IMR-90 (cell line): ENCODE data around the gene ZNF436. TPM values are rescaled to one million over a fixed set of nuclear protein-coding genes. Genes with fewer than 3 reads are reported as not detected.
A peak's percentile ranks its signal among the peaks of the same experiment; 100 is the strongest.

Source experiments
- ATAC-seq: fragments of 200-7000 bp; cut with Tn5 transposase; 2 replicates; pipeline ENCODE4 v1.9.1; 2020; ENCODE audit warnings: low read depth, mild to moderate bottlenecking, moderate library complexity
- BruUV-seq: library from RNA; stranded (reverse); fragments of 400-500 nt; replicated peaks from 2 replicates; lab custom pipeline; 2021; lab: Mats Ljungman, UMichigan
- CTCF ChIA-PET: fragments of 300-600 bp; formaldehyde crosslinking; extraction: SDS; loops from one replicate; lab custom pipeline; 2021; ENCODE audit warnings: antibody characterized with exemption; lab: Yijun Ruan, JAX
- POLR2A ChIA-PET: fragments of 300-600 bp; sonication (Branson Sonifier 250); formaldehyde crosslinking; loops from one replicate; lab custom pipeline; 2022; ENCODE audit warnings: antibody characterized with exemption; ENCODE audit not compliant: unreplicated experiment; lab: Charles Lee
- DNase-seq: peaks from one replicate; pipeline ENCODE4 v3.0.0; 2013
- H2AFZ ChIP-seq: replicated peaks from 2 replicates; pipeline ENCODE3; 2013; ENCODE audit warnings: low read length, mild to moderate bottlenecking; ENCODE audit not compliant: poor library complexity
- H2AK5ac ChIP-seq: 2 replicates; pipeline ENCODE4 v1.6.1; 2013; ENCODE audit warnings: low read depth, low read length, inconsistent platforms
- H2AK9ac ChIP-seq: replicated peaks from 2 replicates; pipeline ENCODE3; 2013; ENCODE audit warnings: mild to moderate bottlenecking, low read depth, low read length, moderate library complexity; ENCODE audit not compliant: poor library complexity
- H2BK120ac ChIP-seq: 2 replicates; pipeline ENCODE4 v1.6.1; 2013; ENCODE audit warnings: low read depth, low read length, inconsistent platforms
- H2BK15ac ChIP-seq: 3 replicates; pipeline ENCODE4 v1.6.1; 2013; ENCODE audit warnings: low read depth, low read length, inconsistent platforms
- H2BK20ac ChIP-seq: 2 replicates; pipeline ENCODE4 v1.6.1; 2013; ENCODE audit warnings: low read depth, mild to moderate bottlenecking, inconsistent platforms, low read length, moderate library complexity
- H2BK5ac ChIP-seq: 2 replicates; pipeline ENCODE4 v1.6.1; 2013; ENCODE audit warnings: mild to moderate bottlenecking, low read depth, low read length, inconsistent platforms; ENCODE audit not compliant: poor library complexity, severe bottlenecking
- H3K14ac ChIP-seq: replicated peaks from 2 replicates; pipeline ENCODE4 v1.6.1; 2013; ENCODE audit warnings: low read depth, low read length, inconsistent platforms
- H3K18ac ChIP-seq: 2 replicates; pipeline ENCODE4 v1.6.1; 2013; ENCODE audit warnings: low read depth, low read length, control low read depth
- H3K23ac ChIP-seq: 2 replicates; pipeline ENCODE4 v1.6.1; 2013; ENCODE audit warnings: low read depth, low read length, inconsistent platforms
- H3K27ac ChIP-seq: 2 replicates; pipeline ENCODE4 v1.5.1; 2013; ENCODE audit warnings: mild to moderate bottlenecking, control low read depth, low read length; ENCODE audit not compliant: insufficient read depth
- H3K27me3 ChIP-seq: 2 replicates; pipeline ENCODE4 v1.6.1; 2013; ENCODE audit warnings: low read length; ENCODE audit not compliant: control insufficient read depth, insufficient read depth
- H3K36me3 ChIP-seq: 2 replicates; pipeline ENCODE4 v1.6.1; 2013; ENCODE audit warnings: low read length, mixed read lengths; ENCODE audit not compliant: control insufficient read depth, insufficient read depth
- H3K4ac ChIP-seq: 2 replicates; pipeline ENCODE4 v1.6.1; 2013; ENCODE audit warnings: low read depth, low read length, inconsistent platforms
- H3K4me1 ChIP-seq: 2 replicates; pipeline ENCODE4 v1.6.1; 2013; ENCODE audit warnings: low read length, mixed read lengths; ENCODE audit not compliant: control insufficient read depth, insufficient read depth
- H3K4me2 ChIP-seq: 2 replicates; pipeline ENCODE4 v1.6.1; 2013; ENCODE audit warnings: low read depth, mild to moderate bottlenecking, control low read depth, low read length, moderate library complexity
- H3K4me3 ChIP-seq: 2 replicates; pipeline ENCODE4 v1.5.1; 2013; ENCODE audit warnings: low read depth, mild to moderate bottlenecking, control low read depth, low read length, moderate library complexity; ENCODE audit not compliant: insufficient read depth
- H3K56ac ChIP-seq: 2 replicates; pipeline ENCODE4 v1.6.1; 2013; ENCODE audit warnings: low read length, inconsistent platforms; ENCODE audit not compliant: insufficient read depth; ENCODE audit errors: extremely low read depth
- H3K79me1 ChIP-seq, 2 experiments: 2 replicates each; pipeline ENCODE4 v1.6.1; 2013; ENCODE audit warnings: low read length in 2 of 2, inconsistent platforms in 1 of 2, low read depth in 1 of 2
- H3K9ac ChIP-seq: 2 replicates; pipeline ENCODE4 v1.6.1; 2013; ENCODE audit warnings: low read depth, low read length, control low read depth
- H3K9me1 ChIP-seq: 2 replicates; pipeline ENCODE4 v1.6.1; 2013; ENCODE audit warnings: low read length, inconsistent platforms; ENCODE audit not compliant: insufficient read depth
- H3K9me3 ChIP-seq: 2 replicates; pipeline ENCODE4 v1.6.1; 2013; ENCODE audit warnings: low read length; ENCODE audit not compliant: control insufficient read depth, insufficient read depth
- H4K20me1 ChIP-seq: 2 replicates; pipeline ENCODE4 v1.6.1; 2013; ENCODE audit warnings: low read length, inconsistent platforms; ENCODE audit not compliant: insufficient read depth
- H4K5ac ChIP-seq: 2 replicates; pipeline ENCODE4 v1.6.1; 2013; ENCODE audit warnings: mild to moderate bottlenecking, low read depth, low read length, control low read depth
- H4K8ac ChIP-seq, 2 experiments: 2 replicates each; pipeline ENCODE4 v1.6.1; 2013; ENCODE audit warnings: low read depth in 2 of 2, low read length in 2 of 2, control low read depth in 1 of 2, inconsistent platforms in 1 of 2
- H4K91ac ChIP-seq: 2 replicates; pipeline ENCODE4 v1.6.1; 2013; ENCODE audit warnings: low read depth, low read length, inconsistent platforms; ENCODE audit not compliant: insufficient read depth
- BHLHE40 ChIP-seq: fragments of 150-350 bp; IDR thresholded peaks from 2 replicates; pipeline ENCODE4 v1.6.1; 2016; ENCODE audit warnings: mild to moderate bottlenecking, low read depth, low read length
- CEBPB ChIP-seq: IDR thresholded peaks from 2 replicates; pipeline ENCODE4 v1.6.1; 2012; ENCODE audit warnings: low read depth, low read length, improper control_type of control experiment
- CHD1 ChIP-seq: IDR thresholded peaks from 2 replicates; pipeline ENCODE4 v1.6.1; 2012; ENCODE audit warnings: low read depth, low read length, improper control_type of control experiment
- CTCF ChIP-seq: conservative IDR thresholded peaks from 2 replicates; pipeline ENCODE4 v1.5.1; 2012; ENCODE audit warnings: mild to moderate bottlenecking, low read depth, low read length, improper control_type of control experiment
- FOS ChIP-seq: fragments of 150-350 bp; IDR thresholded peaks from 2 replicates; pipeline ENCODE4 v1.6.1; 2016; ENCODE audit warnings: low read depth, low read length
- MAFK ChIP-seq: IDR thresholded peaks from 2 replicates; pipeline ENCODE4 v1.6.1; 2012; ENCODE audit warnings: low read depth, low read length, improper control_type of control experiment
- MAZ ChIP-seq: IDR thresholded peaks from 2 replicates; pipeline ENCODE4 v1.6.1; 2012; ENCODE audit warnings: low read depth, mild to moderate bottlenecking, low read length, improper control_type of control experiment, moderate library complexity, borderline replicate concordance
- NFE2L2 ChIP-seq: fragments of 150-350 bp; IDR thresholded peaks from 2 replicates; pipeline ENCODE4 v1.6.1; 2016; ENCODE audit warnings: low read depth, mild to moderate bottlenecking, low read length
- POLR2A ChIP-seq: IDR thresholded peaks from 2 replicates; pipeline ENCODE4 v1.6.1; 2012; ENCODE audit warnings: mild to moderate bottlenecking, low read depth, low read length
- RAD21 ChIP-seq: IDR thresholded peaks from 2 replicates; pipeline ENCODE4 v1.6.1; 2012; ENCODE audit warnings: low read length, improper control_type of control experiment
- RCOR1 ChIP-seq: IDR thresholded peaks from 2 replicates; pipeline ENCODE4 v1.6.1; 2012; ENCODE audit warnings: mild to moderate bottlenecking, low read length, improper control_type of control experiment; ENCODE audit not compliant: insufficient replicate concordance
- RFX5 ChIP-seq: IDR thresholded peaks from 2 replicates; pipeline ENCODE4 v1.8.0; 2012; ENCODE audit warnings: low read depth, mild to moderate bottlenecking, low read length, moderate library complexity
- SMC3 ChIP-seq: fragments of 150-350 bp; IDR thresholded peaks from 2 replicates; pipeline ENCODE4 v1.6.1; 2016; ENCODE audit warnings: low read depth, mild to moderate bottlenecking, antibody characterized with exemption, low read length, moderate library complexity
- WGBS, 2 experiments: methylation state at CpG; one replicate each; pipeline versions ENCODE4 v1.1.5 to v1.1.7; 2013; ENCODE audit warnings: missing lambda C conversion rate in 2 of 2; ENCODE audit not compliant: insufficient read length in 1 of 2; ENCODE audit errors: extremely low coverage in 2 of 2; 5-methylcytosine and 5-hydroxymethylcytosine counted together
- dilution Hi-C: fragments of 300-500 bp; cut with HindIII; formaldehyde crosslinking; loops from one replicate; pipeline ENCODE4 v1.14.3; 2018; ENCODE audit warnings: low sequenced_read_pairs; ENCODE audit not compliant: unreplicated experiment
- in situ Hi-C: fragments of 300-500 bp; cut with MboI; formaldehyde crosslinking; loops from 3 replicates; pipeline ENCODE4 v1.14.3; 2019; ENCODE audit warnings: low sequenced_read_pairs, inconsistent platforms, mixed read lengths
- intact Hi-C: fragments of 100-400 bp; cut with micrococcal nuclease; formaldehyde crosslinking; loops from 2 replicates; pipeline ENCODE4 v1.10.0; 2022
- polyA plus RNA-seq, 3 experiments: library from polyadenylated mRNA; depleted of rRNA; stranded (reverse); fragments of >200 nt; gene quantifications; 2 replicates each; pipeline ENCODE4 v1.2.3, GENCODE V29; 2012; ENCODE audit warnings: low replicate concordance in 1 of 3
- total RNA-seq: library from RNA; depleted of rRNA; stranded (reverse); fragments of >200 nt; gene quantifications from 2 replicates; pipeline ENCODE4 v1.2.3, GENCODE V29; 2012
- TF ChIP-seq, protein P1 (sequence below): fragments of 150-350 bp; IDR thresholded peaks from 2 replicates; pipeline ENCODE4 v1.6.1; 2016; ENCODE audit warnings: low read depth, mild to moderate bottlenecking, low read length, moderate library complexity, borderline replicate concordance

Gene ZNF436
- total and polyA plus RNA-seq, 2 of the 4 experiments (the other 2 are of a cell fraction): 5.3 to 14.3 TPM

- Histone ChIP-seq H4K8ac (peak overlapping the region in 1 of 2 experiments; percentile 39; a peak in 2 of 4 replicates), H2AK5ac (peak overlapping the region; percentile 35; the same call in 1 of the 2 replicates), H3K36me3 (peaks cover 2% of the 10 kb centered on the region; the same call in 1 of the 2 replicates), H3K4me2 (no peak overlapping the region), H3K14ac (peak overlapping the region; percentile 14; the same call in 1 of the 2 replicates), H3K9me3 (0 out of 2 replicates have a peak, but pooled peaks cover 4% of the 10 kb centered on the region), H2BK15ac (no peak overlapping the region), H3K27ac (no peak overlapping the region), H3K9me1 (peaks cover 17% of the 10 kb centered on the region), H3K4me1 (peaks cover 6% of the 10 kb centered on the region), H2BK20ac (no peak overlapping the region), H3K4ac (peak overlapping the region; percentile 8; the same call in 1 of the 2 replicates), H3K23ac (no peak overlapping the region), H3K56ac (no peak overlapping the region), H4K20me1 (no peaks in the 10 kb centered on the region), H3K27me3 (no peaks in the 10 kb centered on the region), H3K4me3 (no peak overlapping the region), H2AK9ac (peak overlapping the region; percentile 73), H3K79me1 (no peaks in the 10 kb centered on the region), H3K9ac (no peak overlapping the region), H2BK120ac (no peak overlapping the region; the same call in 1 of the 2 replicates), H4K5ac (no peak overlapping the region), H4K91ac (no peak overlapping the region), H3K18ac (no peak overlapping the region), H2BK5ac (no peak overlapping the region), H2AFZ (peak overlapping the region; percentile 45)
- dilution Hi-C loops (no loop called here), intact Hi-C loops (no loop called here), in situ Hi-C loops (no loop called here)
- ChIA-PET POLR2A (interaction anchor here (1.1 kb wide), 1 partner anchor 39 kb away, joined by 3 read pairs; the partner anchor contains the start of gene HNRNPR), CTCF (interaction anchor here (0.6 kb wide), 1 partner anchor 224 kb away, joined by 3 read pairs; no protein-coding TSS in a partner anchor)
- no TSS peak for BruUV-seq
- WGBS, 2 experiments: 72% methylated on average over 2 of the region's 8 CpGs; no CpG with 5 or more reads in 1 of the 2 experiments
- ATAC-seq (no peak), DNase-seq (no peak)
- TF ChIP-seq CTCF (no peak), NFE2L2 (no peak), MAFK (no peak), MAZ (no peak), BHLHE40 (no peak), CHD1 (no peak), FOS (no peak), RAD21 (no peak), RFX5 (no peak), SMC3 (no peak), CEBPB (no peak), POLR2A (no peak), RCOR1 (no peak)
- TF ChIP-seq, protein P1, sequence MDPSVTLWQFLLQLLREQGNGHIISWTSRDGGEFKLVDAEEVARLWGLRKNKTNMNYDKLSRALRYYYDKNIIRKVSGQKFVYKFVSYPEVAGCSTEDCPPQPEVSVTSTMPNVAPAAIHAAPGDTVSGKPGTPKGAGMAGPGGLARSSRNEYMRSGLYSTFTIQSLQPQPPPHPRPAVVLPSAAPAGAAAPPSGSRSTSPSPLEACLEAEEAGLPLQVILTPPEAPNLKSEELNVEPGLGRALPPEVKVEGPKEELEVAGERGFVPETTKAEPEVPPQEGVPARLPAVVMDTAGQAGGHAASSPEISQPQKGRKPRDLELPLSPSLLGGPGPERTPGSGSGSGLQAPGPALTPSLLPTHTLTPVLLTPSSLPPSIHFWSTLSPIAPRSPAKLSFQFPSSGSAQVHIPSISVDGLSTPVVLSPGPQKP: no peak
Observed at GRCh38 chr1:23383577-23384311, 14.1 kb upstream of the ZNF436 start.
